Measurements from ENCODE around the gene CPNE5. TPM values are rescaled to one million over a fixed set of nuclear protein-coding genes. Genes with fewer than 3 reads are reported as not detected.

Gene CPNE5
- polyA plus RNA-seq, 1 of the 3 experiments (the other 2 are of a cell fraction), result 0.30 TPM

- DNase-seq, result no peak
- Histone ChIP-seq H3K9me2 (no peaks in the 10 kb centered on the region), H3F3A (replicated peaks; ENCODE audit: insufficient read depth) (peaks cover 7% of the 10 kb centered on the region), H3K9ac (no peak overlapping the region), H4K20me1 (ENCODE audit: insufficient read depth) (no peaks in the 10 kb centered on the region), H3K79me2 (ENCODE audit: insufficient read depth) (no peaks in the 10 kb centered on the region), H3K4me3 (ENCODE audit: low read depth in 2 of 2, low read length in 1 of 2) (no peak overlapping the region), H3K27ac (ENCODE audit: low read depth in 2 of 2, low read length in 1 of 2) (no peak overlapping the region), H3K9me3 (no peaks in the 10 kb centered on the region), H3K36me3 (replicated peaks in 1 of 2; ENCODE audit: control insufficient read depth in 1 of 2, insufficient read depth in 2 of 2, low read length in 1 of 2) (no peaks in the 10 kb centered on the region), H2AFZ (ENCODE audit: low read depth) (no peak overlapping the region), H3K4me2 (no peak overlapping the region), H3K27me3 (ENCODE audit: insufficient read depth) (no peaks in the 10 kb centered on the region), H3K4me1 (ENCODE audit: control insufficient read depth in 1 of 2, insufficient read depth in 2 of 2, low read depth in 1 of 2, low read length in 1 of 2) (no peaks in the 10 kb centered on the region; a peak in 1 of 4 replicates)
- TF ChIP-seq RXRA (IDR thresholded peaks at IDR 0.05; ENCODE audit: borderline replicate concordance, low read depth) (no peak), TAF1 (IDR thresholded peaks at IDR 0.05; ENCODE audit: borderline replicate concordance, low read depth, low read length) (no peak), CHD2 (IDR thresholded peaks at IDR 0.05; ENCODE audit: low read length, partially characterized antibody) (no peak), RFX5 (IDR thresholded peaks at IDR 0.05; ENCODE audit: low read length) (no peak), NRF1 (IDR thresholded peaks at IDR 0.05; ENCODE audit: low read depth, low read length) (no peak)
- ChIA-PET POLR2A (no interaction called here), CTCF (interaction anchor here (1.1 to 1.5 kb wide), 2 partner anchors 17 to 51 kb away, joined by 3 read pairs; no protein-coding TSS in a partner anchor)
- WGBS (ENCODE audit: low lambda C conversion rate), result 72% methylated on average over 7 of the region's 7 CpGs
Observed at GRCh38 chr6:36815962-36816735, 23.1 kb downstream of the CPNE5 start.

- Histone ChIP-seq H3K27me3 (ENCODE audit: insufficient read depth) (no peaks in the 10 kb centered on the region), H3K79me2 (ENCODE audit: insufficient read depth) (no peaks in the 10 kb centered on the region), H3K4me2 (no peak overlapping the region), H3K4me3 (ENCODE audit: low read depth in 2 of 2, low read length in 1 of 2) (no peak overlapping the region), H3K27ac (ENCODE audit: low read depth in 2 of 2, low read length in 1 of 2) (no peak overlapping the region), H2AFZ (ENCODE audit: low read depth) (no peak overlapping the region), H4K20me1 (ENCODE audit: insufficient read depth) (no peaks in the 10 kb centered on the region), H3K4me1 (ENCODE audit: control insufficient read depth in 1 of 2, insufficient read depth in 2 of 2, low read depth in 1 of 2, low read length in 1 of 2) (no peaks in the 10 kb centered on the region), H3F3A (replicated peaks; ENCODE audit: insufficient read depth) (no peaks in the 10 kb centered on the region), H3K36me3 (replicated peaks in 1 of 2; ENCODE audit: control insufficient read depth in 1 of 2, insufficient read depth in 2 of 2, low read length in 1 of 2) (no peaks in the 10 kb centered on the region), H3K9me3 (no peaks in the 10 kb centered on the region), H3K9ac (no peak overlapping the region), H3K9me2 (no peaks in the 10 kb centered on the region)
- TF ChIP-seq JUND (IDR thresholded peaks at IDR 0.05), result no peak
- TF ChIP-seq TCF12 (IDR thresholded peaks at IDR 0.05), result no peak
- no peak for TF ChIP-seq ZBTB33 (IDR thresholded peaks at IDR 0.05; ENCODE audit: borderline replicate concordance, low read depth)
- TF ChIP-seq RCOR1 (IDR thresholded peaks at IDR 0.05; ENCODE audit: low read length), result no peak
- TF ChIP-seq CTCF (IDR thresholded peaks at IDR 0.05), result no peak
- no peak for TF ChIP-seq MEF2A (IDR thresholded peaks at IDR 0.05; ENCODE audit: borderline replicate concordance, low read depth)
- TF ChIP-seq SMC3 (IDR thresholded peaks at IDR 0.05; ENCODE audit: low read depth, low read length), result no peak
- no peak for TF ChIP-seq TAF1 (IDR thresholded peaks at IDR 0.05; ENCODE audit: borderline replicate concordance, low read depth, low read length)
- TF ChIP-seq RXRA (IDR thresholded peaks at IDR 0.05; ENCODE audit: borderline replicate concordance, low read depth), result no peak
- no peak for TF ChIP-seq ELF1 (IDR thresholded peaks at IDR 0.05)
- TF ChIP-seq CHD2 (IDR thresholded peaks at IDR 0.05; ENCODE audit: low read length, partially characterized antibody), result no peak
- no peak for TF ChIP-seq GABPA (IDR thresholded peaks at IDR 0.05; ENCODE audit: low read depth)
- CTCF ChIA-PET, result no interaction called here
- POLR2A ChIA-PET, result no interaction called here
- WGBS (ENCODE audit: low lambda C conversion rate), result 85% methylated on average over 7 of the region's 7 CpGs
- no peak for DNase-seq
Observed at GRCh38 chr6:36814249-36814648, 25.0 kb downstream of the CPNE5 start.
